H9 (cell line): Measurements from ENCODE around the gene TNRC6A. TPM values are rescaled to one million over a fixed set of nuclear protein-coding genes. Genes with fewer than 3 reads are reported as not detected.

ENCODE experiments used
- DNase-seq: peaks from one replicate; pipeline ENCODE4 v3.0.0-alpha.2; 2017
- H2AFZ ChIP-seq: one replicate; pipeline ENCODE4 v1.6.1; 2013; ENCODE audit warnings: mild to moderate bottlenecking, low read length, control low read depth, moderate library complexity
- H2AK5ac ChIP-seq: 2 replicates; pipeline ENCODE4 v1.6.1; 2013; ENCODE audit warnings: low read length, control low read depth, mixed read lengths; ENCODE audit not compliant: insufficient read length
- H2BK120ac ChIP-seq: one replicate; pipeline ENCODE4 v1.6.1; 2013; ENCODE audit warnings: low read depth, mild to moderate bottlenecking, low read length, control low read depth, inconsistent platforms; ENCODE audit not compliant: poor library complexity, severe bottlenecking
- H2BK12ac ChIP-seq: 2 replicates; pipeline ENCODE4 v1.6.1; 2013; ENCODE audit warnings: low read length, control low read depth, mixed read lengths, low read depth; ENCODE audit not compliant: insufficient read length
- H2BK15ac ChIP-seq: 2 replicates; pipeline ENCODE4 v1.6.1; 2013; ENCODE audit warnings: low read depth, low read length, control low read depth
- H2BK20ac ChIP-seq: one replicate; pipeline ENCODE4 v1.6.1; 2013; ENCODE audit warnings: low read depth, mild to moderate bottlenecking, low read length, control low read depth, inconsistent platforms; ENCODE audit not compliant: poor library complexity, severe bottlenecking
- H2BK5ac ChIP-seq: 2 replicates; pipeline ENCODE4 v1.6.1; 2013; ENCODE audit warnings: low read length, control low read depth, mixed read lengths; ENCODE audit not compliant: insufficient read length
- H3K14ac ChIP-seq: 2 replicates; pipeline ENCODE4 v1.6.1; 2013; ENCODE audit warnings: low read length, control low read depth; ENCODE audit not compliant: insufficient read depth
- H3K18ac ChIP-seq: 2 replicates; pipeline ENCODE4 v1.6.1; 2013; ENCODE audit warnings: low read depth, mild to moderate bottlenecking, mixed read lengths, low read length, control low read depth; ENCODE audit not compliant: insufficient read length
- H3K23ac ChIP-seq: 2 replicates; pipeline ENCODE4 v1.6.1; 2013; ENCODE audit warnings: low read length, control low read depth, mixed read lengths, low read depth; ENCODE audit not compliant: insufficient read length
- H3K23me2 ChIP-seq: 2 replicates; pipeline ENCODE4 v1.6.1; 2013; ENCODE audit warnings: low read depth, mild to moderate bottlenecking, mixed read lengths, low read length, control low read depth; ENCODE audit not compliant: insufficient read length, poor library complexity, severe bottlenecking
- H3K27ac ChIP-seq: 2 replicates; pipeline ENCODE4 v1.5.1; 2013; ENCODE audit warnings: low read length, control low read depth, mixed read lengths, low read depth; ENCODE audit not compliant: insufficient read length
- H3K27me3 ChIP-seq: 2 replicates; pipeline ENCODE4 v1.6.1; 2013; ENCODE audit warnings: low read length, control low read depth, inconsistent platforms; ENCODE audit not compliant: insufficient read depth
- H3K4ac ChIP-seq: 2 replicates; pipeline ENCODE4 v1.6.1; 2013; ENCODE audit warnings: low read depth, mild to moderate bottlenecking, control low read depth, inconsistent platforms, low read length, moderate library complexity
- H3K4me1 ChIP-seq: 2 replicates; pipeline ENCODE4 v1.6.1; 2013; ENCODE audit warnings: low read length, control low read depth, inconsistent platforms; ENCODE audit not compliant: insufficient read depth
- H3K4me2 ChIP-seq: 2 replicates; pipeline ENCODE4 v1.6.1; 2013; ENCODE audit warnings: low read length, control low read depth, mixed read lengths; ENCODE audit not compliant: insufficient read length, insufficient read depth
- H3K56ac ChIP-seq: 2 replicates; pipeline ENCODE4 v1.6.1; 2013; ENCODE audit warnings: low read depth, mild to moderate bottlenecking, mixed read lengths, low read length, control low read depth; ENCODE audit not compliant: insufficient read length
- H3K79me1 ChIP-seq: 2 replicates; pipeline ENCODE4 v1.6.1; 2013; ENCODE audit warnings: low read depth, mild to moderate bottlenecking, moderate library complexity, low read length, control low read depth, inconsistent platforms; ENCODE audit not compliant: insufficient read depth, poor library complexity, severe bottlenecking
- H3K79me2 ChIP-seq: 2 replicates; pipeline ENCODE4 v1.6.1; 2013; ENCODE audit warnings: low read length, control low read depth, inconsistent platforms; ENCODE audit not compliant: insufficient read depth
- H3K9ac ChIP-seq: 2 replicates; pipeline ENCODE4 v1.6.1; 2013; ENCODE audit warnings: low read length, control low read depth, mixed read lengths; ENCODE audit not compliant: insufficient read length; ENCODE audit errors: extremely low read depth
- H3K9me3 ChIP-seq: one replicate; pipeline ENCODE4 v1.6.1; 2013; ENCODE audit warnings: low read depth, low read length, inconsistent platforms; ENCODE audit not compliant: control insufficient read depth
- H3T11ph ChIP-seq: one replicate; pipeline ENCODE4 v1.6.1; 2013; ENCODE audit warnings: mild to moderate bottlenecking, low read length, control low read depth, inconsistent platforms
- H4K20me1 ChIP-seq: one replicate; pipeline ENCODE4 v1.6.1; 2013; ENCODE audit not compliant: control insufficient read depth, insufficient read length, insufficient read depth
- H4K5ac ChIP-seq: 2 replicates; pipeline ENCODE4 v1.6.1; 2013; ENCODE audit warnings: low read depth, mild to moderate bottlenecking, mixed read lengths, low read length, control low read depth; ENCODE audit not compliant: insufficient read length
- H4K8ac ChIP-seq: replicated peaks from 2 replicates; pipeline ENCODE4 v1.6.1; 2013; ENCODE audit warnings: low read length, control low read depth, mixed read lengths, low read depth; ENCODE audit not compliant: insufficient read length
- H4K91ac ChIP-seq: 2 replicates; pipeline ENCODE4 v1.6.1; 2013; ENCODE audit warnings: low read depth, mild to moderate bottlenecking, moderate library complexity, mixed read lengths, low read length, control low read depth; ENCODE audit not compliant: insufficient read length
- H3K27ac Mint-ChIP-seq, 3 experiments: 2 replicates in 2 of 3; 3 replicates in 1 of 3; pipeline ENCODE4 v1.8.0; 2020 to 2021; ENCODE audit warnings: mixed read lengths in 3 of 3, mild to moderate bottlenecking in 1 of 3, moderate library complexity in 1 of 3
- H3K27me3 Mint-ChIP-seq: 2 replicates; pipeline ENCODE4 v1.8.0; 2021; ENCODE audit warnings: low read depth, mild to moderate bottlenecking, moderate library complexity, mixed read lengths
- H3K36me3 Mint-ChIP-seq, 3 experiments: 2 replicates in 2 of 3; 3 replicates in 1 of 3; pipeline ENCODE4 v1.8.0; 2020 to 2021; ENCODE audit warnings: low read depth in 3 of 3, mixed read lengths in 3 of 3; ENCODE audit not compliant: insufficient read depth in 1 of 3
- H3K4me1 Mint-ChIP-seq, 2 experiments: 2 replicates each; pipeline ENCODE4 v1.8.0; 2020; ENCODE audit warnings: mixed read lengths in 2 of 2
- H3K4me3 Mint-ChIP-seq, 2 experiments: 2 replicates in 1 of 2; 3 replicates in 1 of 2; pipeline ENCODE4 v1.8.0; 2020 to 2021; ENCODE audit warnings: mild to moderate bottlenecking in 2 of 2, mixed read lengths in 2 of 2, moderate library complexity in 1 of 2
- H3K9me3 Mint-ChIP-seq, 2 experiments: 2 replicates in 1 of 2; 3 replicates in 1 of 2; pipeline ENCODE4 v1.8.0; 2020; ENCODE audit warnings: mild to moderate bottlenecking in 2 of 2, mixed read lengths in 2 of 2, moderate library complexity in 1 of 2
- WGBS: extraction: QIAGEN DNeasy Blood & Tissue Kit; methylation state at CpG from one replicate; pipeline ENCODE4 v1.1.7; 2013; ENCODE audit warnings: missing lambda C conversion rate, low lambda C conversion rate, mixed read lengths; ENCODE audit not compliant: insufficient read length; ENCODE audit errors: extremely low coverage; 5-methylcytosine and 5-hydroxymethylcytosine counted together
- total RNA-seq: library from RNA; stranded (reverse); gene quantifications from 2 replicates; pipeline ENCODE4 v1.2.1, GENCODE V29; 2021
- TF ChIP-seq, protein P1 (sequence below): fragments of 200-600 bp; sonication (generic); conservative IDR thresholded peaks from 3 replicates; pipeline ENCODE4 v1.8.0; 2021; ENCODE audit warnings: antibody characterized with exemption, mild to moderate bottlenecking

The TNRC6A gene
- total RNA-seq, 1 experiment from 2014 or later, result 114 TPM

DNA sequence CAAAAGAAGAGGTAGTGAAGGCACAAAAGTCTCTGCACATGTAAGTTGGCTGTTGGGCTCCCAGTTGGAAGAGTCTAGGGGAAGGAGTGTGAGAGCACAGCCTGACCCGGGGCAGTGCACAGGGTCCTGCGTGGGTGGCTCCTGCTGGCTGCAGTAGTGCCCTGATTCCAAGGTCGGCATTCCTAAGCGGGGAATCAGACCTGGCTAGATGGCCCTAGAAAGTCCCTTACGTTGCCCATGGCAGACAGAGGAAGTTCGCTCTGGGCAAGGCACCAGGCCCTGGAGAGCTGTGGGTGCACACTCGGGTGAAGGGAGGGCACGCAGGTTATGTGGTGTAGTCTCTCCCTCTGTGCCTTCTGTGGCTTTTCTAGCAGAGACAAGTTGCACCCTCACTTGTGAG, 93.5 kb downstream of the TNRC6A start:
- Histone ChIP-seq H4K91ac (no peak overlapping the region), H3K4ac (no peak overlapping the region), H3K4me2 (no peak overlapping the region), H3K4me1 (no peaks in the 10 kb centered on the region), H3K79me2 (no peaks in the 10 kb centered on the region), H3K23me2 (no peaks in the 10 kb centered on the region), H3T11ph (no peak overlapping the region), H2BK20ac (no peak overlapping the region), H3K27ac (no peak overlapping the region), H4K8ac (no peak overlapping the region), H3K56ac (no peak overlapping the region), H3K9me3 (no peaks in the 10 kb centered on the region), H3K23ac (no peak overlapping the region), H2AK5ac (no peak overlapping the region), H2BK12ac (no peak overlapping the region), H4K5ac (no peak overlapping the region), H3K14ac (no peak overlapping the region), H3K79me1 (no peaks in the 10 kb centered on the region), H3K27me3 (no peaks in the 10 kb centered on the region), H2BK5ac (no peak overlapping the region), H3K18ac (no peak overlapping the region), H2BK15ac (no peak overlapping the region), H2BK120ac (no peak overlapping the region), H2AFZ (no peak overlapping the region), H3K9ac (no peak overlapping the region), H4K20me1 (peaks cover 2% of the 10 kb centered on the region)
- no peak for DNase-seq
- no CpG with 5 or more reads among the region's 8 CpGs for WGBS
- peaks cover 53 to 95% (median 94%) of the 10 kb centered on the region in 3 experiments; a peak in 6 of 7 replicates for H3K36me3 Mint-ChIP-seq
- H3K9me3 Mint-ChIP-seq, result no peaks in the 10 kb centered on the region
- no peaks in the 10 kb centered on the region for H3K4me1 Mint-ChIP-seq
- H3K27me3 Mint-ChIP-seq, result no peaks in the 10 kb centered on the region
- H3K27ac Mint-ChIP-seq, result peak overlapping the region in 1 of 3 experiments; percentile 79; a peak in 2 of 7 replicates
- TF ChIP-seq, protein P1, sequence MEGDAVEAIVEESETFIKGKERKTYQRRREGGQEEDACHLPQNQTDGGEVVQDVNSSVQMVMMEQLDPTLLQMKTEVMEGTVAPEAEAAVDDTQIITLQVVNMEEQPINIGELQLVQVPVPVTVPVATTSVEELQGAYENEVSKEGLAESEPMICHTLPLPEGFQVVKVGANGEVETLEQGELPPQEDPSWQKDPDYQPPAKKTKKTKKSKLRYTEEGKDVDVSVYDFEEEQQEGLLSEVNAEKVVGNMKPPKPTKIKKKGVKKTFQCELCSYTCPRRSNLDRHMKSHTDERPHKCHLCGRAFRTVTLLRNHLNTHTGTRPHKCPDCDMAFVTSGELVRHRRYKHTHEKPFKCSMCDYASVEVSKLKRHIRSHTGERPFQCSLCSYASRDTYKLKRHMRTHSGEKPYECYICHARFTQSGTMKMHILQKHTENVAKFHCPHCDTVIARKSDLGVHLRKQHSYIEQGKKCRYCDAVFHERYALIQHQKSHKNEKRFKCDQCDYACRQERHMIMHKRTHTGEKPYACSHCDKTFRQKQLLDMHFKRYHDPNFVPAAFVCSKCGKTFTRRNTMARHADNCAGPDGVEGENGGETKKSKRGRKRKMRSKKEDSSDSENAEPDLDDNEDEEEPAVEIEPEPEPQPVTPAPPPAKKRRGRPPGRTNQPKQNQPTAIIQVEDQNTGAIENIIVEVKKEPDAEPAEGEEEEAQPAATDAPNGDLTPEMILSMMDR, result no peak
- H3K4me3 Mint-ChIP-seq, result no peak overlapping the region
